ENCODE measurements around the gene APIP.

Gene APIP

DNA sequence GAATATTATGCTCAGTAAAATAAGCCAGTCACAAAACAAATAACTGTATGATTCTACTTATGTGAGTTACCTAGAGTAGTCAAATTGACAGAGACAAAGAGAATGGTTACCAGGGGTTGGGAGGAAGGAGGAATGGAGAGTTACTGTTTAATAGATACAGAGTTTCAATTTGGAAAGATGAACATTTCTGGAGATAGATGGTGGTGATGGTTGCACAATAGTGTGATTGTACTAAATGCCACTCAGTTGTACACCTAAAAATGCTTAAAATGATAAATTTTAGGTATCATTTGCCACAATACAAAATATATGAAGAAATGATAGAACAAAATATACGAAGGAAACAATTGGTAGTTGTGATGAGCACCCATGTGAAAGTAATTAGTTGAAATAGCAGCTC is 43.6 kb upstream of the APIP start:
- DNase-seq (ENCODE audit: low read depth, low spot score), result no peak
- TF ChIP-seq, protein P1, sequence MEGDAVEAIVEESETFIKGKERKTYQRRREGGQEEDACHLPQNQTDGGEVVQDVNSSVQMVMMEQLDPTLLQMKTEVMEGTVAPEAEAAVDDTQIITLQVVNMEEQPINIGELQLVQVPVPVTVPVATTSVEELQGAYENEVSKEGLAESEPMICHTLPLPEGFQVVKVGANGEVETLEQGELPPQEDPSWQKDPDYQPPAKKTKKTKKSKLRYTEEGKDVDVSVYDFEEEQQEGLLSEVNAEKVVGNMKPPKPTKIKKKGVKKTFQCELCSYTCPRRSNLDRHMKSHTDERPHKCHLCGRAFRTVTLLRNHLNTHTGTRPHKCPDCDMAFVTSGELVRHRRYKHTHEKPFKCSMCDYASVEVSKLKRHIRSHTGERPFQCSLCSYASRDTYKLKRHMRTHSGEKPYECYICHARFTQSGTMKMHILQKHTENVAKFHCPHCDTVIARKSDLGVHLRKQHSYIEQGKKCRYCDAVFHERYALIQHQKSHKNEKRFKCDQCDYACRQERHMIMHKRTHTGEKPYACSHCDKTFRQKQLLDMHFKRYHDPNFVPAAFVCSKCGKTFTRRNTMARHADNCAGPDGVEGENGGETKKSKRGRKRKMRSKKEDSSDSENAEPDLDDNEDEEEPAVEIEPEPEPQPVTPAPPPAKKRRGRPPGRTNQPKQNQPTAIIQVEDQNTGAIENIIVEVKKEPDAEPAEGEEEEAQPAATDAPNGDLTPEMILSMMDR (IDR thresholded peaks at IDR 0.05; ENCODE audit: insufficient read depth, low read length, missing control alignments), result no peak
- no peak overlapping the region for H3K4me3 ChIP-seq (ENCODE audit: low read depth, low read length)
- POLR2A ChIA-PET, result no interaction called here
- CTCF ChIA-PET, result interaction anchor here (0.6 to 1.1 kb wide), 2 partner anchors 10 to 455 kb away, joined by 3 to 4 read pairs; no protein-coding TSS in a partner anchor

DNA sequence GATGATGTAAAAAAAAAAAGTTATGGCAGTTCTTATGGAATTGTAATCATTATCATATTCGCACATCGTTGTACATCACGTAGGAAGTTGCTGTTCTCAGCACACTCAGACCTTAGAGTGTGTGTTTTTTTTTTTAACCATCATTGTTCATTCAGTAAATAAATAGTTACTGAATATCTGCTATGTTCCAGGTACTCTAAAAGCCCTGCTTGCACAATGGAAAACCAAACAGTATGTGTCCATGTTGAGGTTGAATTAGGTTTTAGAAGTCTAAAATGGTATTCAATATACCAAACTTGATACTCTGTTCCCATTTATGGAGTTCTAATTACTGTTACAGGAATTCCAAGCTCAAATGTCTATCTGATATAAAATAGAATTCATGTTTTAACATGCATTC is 41.4 kb upstream of the APIP start:
- TF ChIP-seq, protein P1 (IDR thresholded peaks at IDR 0.05; ENCODE audit: insufficient read depth, low read length, missing control alignments), result no peak
- CTCF ChIA-PET, result no interaction called here
- POLR2A ChIA-PET, result no interaction called here
- DNase-seq (ENCODE audit: low read depth, low spot score), result no peak
- H3K4me3 ChIP-seq (ENCODE audit: low read depth, low read length), result no peak overlapping the region

DNA sequence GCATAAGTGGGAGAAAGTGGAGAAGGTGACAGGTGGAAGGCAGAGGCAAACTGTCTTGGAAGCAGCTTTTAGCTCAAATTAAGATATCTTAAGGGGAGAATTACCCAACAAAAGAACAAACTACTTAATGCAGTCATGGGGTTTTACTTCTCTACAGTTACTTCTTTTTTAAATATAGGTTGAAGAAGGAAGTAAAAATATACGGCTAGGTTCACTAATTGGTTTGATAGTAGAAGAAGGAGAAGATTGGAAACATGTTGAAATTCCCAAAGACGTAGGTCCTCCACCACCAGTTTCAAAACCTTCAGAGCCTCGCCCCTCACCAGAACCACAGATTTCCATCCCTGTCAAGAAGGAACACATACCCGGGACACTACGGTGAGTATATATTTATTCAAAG is 41.0 kb upstream of the APIP start:
- CTCF ChIA-PET, result no interaction called here
- no peak overlapping the region for H3K4me3 ChIP-seq (ENCODE audit: low read depth, low read length)
- no peak for DNase-seq (ENCODE audit: low read depth, low spot score)
- POLR2A ChIA-PET, result no interaction called here
- TF ChIP-seq, protein P1 (IDR thresholded peaks at IDR 0.05; ENCODE audit: insufficient read depth, low read length, missing control alignments), result no peak

DNA sequence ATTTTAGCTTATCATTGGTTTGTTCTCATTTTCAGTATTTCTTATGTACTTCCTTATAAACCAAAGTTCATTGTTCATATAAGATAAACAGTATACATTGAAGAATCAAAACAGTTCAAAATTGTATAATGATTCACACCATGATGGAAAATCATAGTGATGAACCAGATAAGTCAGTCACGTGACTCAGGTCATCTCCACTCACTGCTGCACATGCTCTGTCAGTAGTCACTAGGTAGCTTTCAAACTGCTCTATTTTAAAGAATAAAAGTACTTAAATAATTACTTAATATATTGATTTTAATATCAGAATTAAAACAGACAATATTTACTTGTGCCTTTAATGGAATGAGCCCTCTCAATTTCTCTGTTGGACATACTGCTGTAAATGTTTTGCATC is 37.8 kb upstream of the APIP start:
- POLR2A ChIA-PET, result no interaction called here
- no peak overlapping the region for H3K4me3 ChIP-seq (ENCODE audit: low read depth, low read length)
- no peak for DNase-seq (ENCODE audit: low read depth, low spot score)
- CTCF ChIA-PET, result interaction anchor here (0.6 to 1.6 kb wide), 2 partner anchors 15 to 440 kb away, joined by 3 to 4 read pairs; no protein-coding TSS in a partner anchor
- TF ChIP-seq, protein P1 (IDR thresholded peaks at IDR 0.05; ENCODE audit: insufficient read depth, low read length, missing control alignments), result no peak

DNA sequence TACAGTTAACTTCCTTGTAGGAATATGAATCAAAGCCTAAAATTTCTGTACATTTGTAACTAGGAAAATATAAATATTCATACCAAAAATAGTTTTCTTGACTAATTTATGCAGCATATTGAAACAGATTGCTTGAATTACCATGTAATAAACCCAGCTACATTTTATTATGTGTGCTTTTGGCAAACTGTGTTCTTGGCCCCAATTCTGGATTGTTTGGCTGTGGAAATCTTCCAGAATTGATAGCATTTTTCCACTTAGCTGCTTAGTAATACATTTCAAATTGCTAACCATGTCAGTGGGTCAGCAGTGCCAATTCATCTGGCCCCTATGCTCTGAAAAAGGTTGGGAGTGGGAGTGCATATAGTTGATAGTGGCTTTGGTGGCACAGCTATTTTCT is 32.5 kb upstream of the APIP start:
- DNase-seq (ENCODE audit: low read depth, low spot score), result no peak
- CTCF ChIA-PET, result interaction anchor here (1.5 kb wide), 1 partner anchor 22 kb away, joined by 5 read pairs; no protein-coding TSS in a partner anchor
- POLR2A ChIA-PET, result no interaction called here

DNA sequence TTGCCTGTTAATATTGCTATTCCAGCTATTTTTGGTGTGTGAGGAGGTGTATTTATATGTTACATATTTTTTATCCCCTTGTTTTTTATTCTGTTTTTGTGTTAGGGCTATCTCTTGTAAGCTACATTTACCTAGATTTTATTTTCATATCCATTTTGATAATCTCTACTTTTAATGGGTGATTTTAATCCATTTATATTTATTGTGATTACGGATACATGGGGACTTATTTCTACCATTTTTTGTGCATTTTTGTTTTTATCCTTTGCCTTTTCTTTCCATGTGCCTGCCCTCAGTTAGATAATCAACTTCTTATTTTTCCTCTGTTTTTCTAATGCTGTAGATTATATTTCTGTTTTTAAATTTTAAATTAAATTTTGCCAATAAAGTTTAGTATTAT is 28.5 kb upstream of the APIP start:
- no peak overlapping the region for H3K4me3 ChIP-seq (ENCODE audit: low read depth, low read length)
- ChIA-PET POLR2A (no interaction called here), CTCF (no interaction called here)
- TF ChIP-seq, protein P1 (IDR thresholded peaks at IDR 0.05; ENCODE audit: insufficient read depth, low read length, missing control alignments), result no peak
- DNase-seq (ENCODE audit: low read depth, low spot score), result no peak

More for the DNA sequence above, 32.5 kb upstream of the APIP start:
- no peak overlapping the region for H3K4me3 ChIP-seq (ENCODE audit: low read depth, low read length)
- TF ChIP-seq, protein P1 (IDR thresholded peaks at IDR 0.05; ENCODE audit: insufficient read depth, low read length, missing control alignments), result no peak

Data from AG04449 (cell line).